Small intestine (tissue), 7 donors: ENCODE results near the gene ARMC6. TPM values are rescaled to one million over a fixed set of nuclear protein-coding genes. Genes with fewer than 3 reads are reported as not detected.

Experiments
- DNase-seq, 2 donors: peaks; one replicate each; pipeline versions ENCODE4 v3.0.0 to v3.0.0-alpha.2; 2013
- FAIRE-seq: peaks from 2 replicates; lab custom pipeline; 2012; peaks lifted over from hg19 to GRCh38; lab: Jason Lieb, UNC
- H3K27ac ChIP-seq, 3 donors: one replicate each; pipeline ENCODE4 v1.5.1; 2013; ENCODE audit warnings: low read length in 2 of 3, mild to moderate bottlenecking in 2 of 3, control low read depth in 1 of 3, inconsistent platforms in 1 of 3, low read depth in 1 of 3, moderate library complexity in 1 of 3
- H3K27me3 ChIP-seq, 3 donors: one replicate each; pipeline ENCODE4 v1.6.1; 2013; ENCODE audit warnings: low read length in 3 of 3, inconsistent platforms in 1 of 3; ENCODE audit not compliant: control insufficient read depth in 3 of 3, insufficient read depth in 3 of 3
- H3K36me3 ChIP-seq, 3 donors: one replicate each; pipeline ENCODE4 v1.6.1; 2013; ENCODE audit warnings: low read length in 3 of 3, inconsistent platforms in 1 of 3, low read depth in 1 of 3, mild to moderate bottlenecking in 1 of 3, moderate library complexity in 1 of 3; ENCODE audit not compliant: control insufficient read depth in 3 of 3, insufficient read depth in 2 of 3
- H3K4me1 ChIP-seq, 3 donors: one replicate each; pipeline ENCODE4 v1.6.1; 2013; ENCODE audit warnings: low read length in 2 of 3, inconsistent platforms in 1 of 3, low read depth in 1 of 3, mild to moderate bottlenecking in 1 of 3, moderate library complexity in 1 of 3; ENCODE audit not compliant: control insufficient read depth in 3 of 3, insufficient read depth in 2 of 3
- H3K4me3 ChIP-seq, 3 donors: one replicate each; pipeline ENCODE4 v1.5.1; 2013; ENCODE audit warnings: low read length in 3 of 3, control low read depth in 1 of 3, inconsistent platforms in 1 of 3, low read depth in 1 of 3, mild to moderate bottlenecking in 1 of 3, moderate library complexity in 1 of 3
- H3K9me3 ChIP-seq, 2 donors: one replicate each; pipeline ENCODE4 v1.6.1; 2013; ENCODE audit warnings: low read depth in 1 of 2, low read length in 1 of 2; ENCODE audit not compliant: control insufficient read depth in 2 of 2, insufficient read depth in 1 of 2
- WGBS, 3 donors: extraction: QIAGEN DNeasy Blood & Tissue Kit; methylation state at CpG; one replicate each; pipeline ENCODE4 v1.1.7; 2013; 5-methylcytosine and 5-hydroxymethylcytosine counted together
- polyA plus RNA-seq, 4 donors: library from polyadenylated mRNA; stranded (reverse) in 3 of 4; unstranded in 1 of 4; fragments of 200-250 nt in 3 of 4; fragments of 120-200 nt in 1 of 4; gene quantifications; one replicate each; pipeline versions ENCODE4 v1.2.1 to v1.2.3, GENCODE V29; 2013
- donor health status: healthy with polysubstance abuse.
- donor health status: control.
- donor health status: control.
- donor health status: Bipolar disorder and iron deficiency.
- donor health status: healthy.

The ARMC6 gene
- polyA plus RNA-seq, 4 donors: 17.4 to 25.1 (median 21.2) TPM

GRCh38 chr19:19057317-19057716 lies 23.9 kb downstream of the ARMC6 start:
- Histone ChIP-seq H3K27me3 (no peaks in the 10 kb centered on the region), H3K27ac (no peak overlapping the region), H3K4me1 (peaks cover 0 to 7% (median 0%) of the 10 kb centered on the region in 3 donors), H3K9me3 (no peaks in the 10 kb centered on the region), H3K4me3 (no peak overlapping the region), H3K36me3 (peaks cover 0 to 87% (median 1%) of the 10 kb centered on the region in 3 donors)
- no peak for FAIRE-seq
- no peak for DNase-seq
- WGBS, 3 donors: 88 to 93% (median 90%) methylated on average over 13 of the region's 13 CpGs

- Histone ChIP-seq H3K27me3 (no peaks in the 10 kb centered on the region), H3K36me3 (peaks cover 0 to 86% (median 0%) of the 10 kb centered on the region in 3 donors), H3K4me3 (no peak overlapping the region), H3K9me3 (no peaks in the 10 kb centered on the region), H3K27ac (no peak overlapping the region), H3K4me1 (peaks cover 0 to 9% (median 0%) of the 10 kb centered on the region in 3 donors)
- DNase-seq: peak in 1 of 2 donors; percentile 17
- 45 to 74% (median 73%) methylated on average over 6 to 7 of the region's 7 CpGs for WGBS, 3 donors
- FAIRE-seq: no peak
These were observed 24.3 kb downstream of the ARMC6 start for GRCh38 chr19:19057720-19058119.

- H3K27ac ChIP-seq: no peak overlapping the region
- no peak overlapping the region for H3K4me3 ChIP-seq
- FAIRE-seq (no peak), DNase-seq (no peak)
- H3K9me3 ChIP-seq: no peaks in the 10 kb centered on the region
- no peaks in the 10 kb centered on the region for H3K27me3 ChIP-seq
- peaks cover 0 to 16% (median 3%) of the 10 kb centered on the region in 3 donors for H3K4me1 ChIP-seq
- H3K36me3 ChIP-seq: peaks cover 0 to 72% (median 0%) of the 10 kb centered on the region in 3 donors
- 85 to 87% (median 86%) methylated on average over 17 of the region's 17 CpGs for WGBS, 3 donors
These were observed 25.8 kb downstream of the ARMC6 start for GRCh38 chr19:19059018-19059836.

GRCh38 chr19:19059837-19060611 lies 26.6 kb downstream of the ARMC6 start:
- no peak for FAIRE-seq
- no peak for DNase-seq
- WGBS, 3 donors: 85 to 90% (median 87%) methylated on average over 12 of the region's 12 CpGs
- Histone ChIP-seq H3K36me3 (peaks cover 0 to 64% (median 0%) of the 10 kb centered on the region in 3 donors), H3K27me3 (no peaks in the 10 kb centered on the region), H3K9me3 (no peaks in the 10 kb centered on the region), H3K4me1 (peaks cover 0 to 24% (median 3%) of the 10 kb centered on the region in 3 donors), H3K27ac (no peak overlapping the region), H3K4me3 (no peak overlapping the region)

GRCh38 chr19:19061506-19061905 lies 28.1 kb downstream of the ARMC6 start:
- no peaks in the 10 kb centered on the region for H3K9me3 ChIP-seq
- H3K27ac ChIP-seq: no peak overlapping the region
- FAIRE-seq (no peak), DNase-seq (peak in 1 of 2 donors; percentile 31)
- H3K27me3 ChIP-seq: no peaks in the 10 kb centered on the region
- WGBS, 3 donors: 40 to 68% (median 50%) methylated on average over 8 of the region's 8 CpGs
- H3K36me3 ChIP-seq: peaks cover 0 to 53% (median 0%) of the 10 kb centered on the region in 3 donors
- no peak overlapping the region for H3K4me3 ChIP-seq
- peaks cover 0 to 28% (median 3%) of the 10 kb centered on the region in 3 donors for H3K4me1 ChIP-seq

GRCh38 chr19:19062454-19063182 lies 29.2 kb downstream of the ARMC6 start:
- Histone ChIP-seq H3K27me3 (no peaks in the 10 kb centered on the region), H3K36me3 (peaks cover 0 to 43% (median 0%) of the 10 kb centered on the region in 3 donors), H3K4me3 (peak overlapping the region in 2 of 3 donors; percentile 48 to 82), H3K9me3 (no peaks in the 10 kb centered on the region), H3K27ac (peak overlapping the region; percentile 42 to 74 (median 59)), H3K4me1 (peaks cover 0 to 25% (median 3%) of the 10 kb centered on the region in 3 donors)
- 35 to 81% (median 74%) methylated on average over 4 of the region's 4 CpGs for WGBS, 3 donors
- FAIRE-seq (no peak), DNase-seq (no peak)

GRCh38 chr19:19063183-19064097 lies 30.0 kb downstream of the ARMC6 start, which contains the start of gene SLC25A42:
TSS of gene SLC25A42 (plus strand) at chr19:19063994. CDS start at chr19:19096125, 32,131 bp downstream.
- peak within 1 kb of the TSS; percentile 42 to 74 (median 59) for H3K27ac ChIP-seq

More at GRCh38 chr19:19063183-19064097, 30.0 kb downstream of the ARMC6 start, which contains the start of gene SLC25A42:
- Histone ChIP-seq H3K36me3 (peaks cover 0 to 35% (median 0%) of the 10 kb centered on the region in 3 donors), H3K4me3 (peak within 1 kb of the TSS; percentile 37 to 89 (median 82)), H3K4me1 (peaks cover 0 to 21% (median 3%) of the 10 kb centered on the region in 3 donors), H3K9me3 (no peaks in the 10 kb centered on the region), H3K27me3 (no peaks in the 10 kb centered on the region)
- 4 to 7% (median 6%) methylated on average over 51 to 77 of the region's 77 CpGs for WGBS, 3 donors
- peak; percentile 100 for DNase-seq
- FAIRE-seq: no peak
